Stimulated activated CD8-positive, alpha-beta memory T cell treated with anti-CD3 and anti-CD28 coated beads, Interleukin-12 subunit alpha, Interleukin-12 subunit beta, amount 100 ng/mL, for 4 hours (primary cell): ENCODE results near the gene CNOT9.
"Not testable (repeated sequence)": the region's sequence is repeated elsewhere in the genome, so short reads cannot be mapped to it uniquely, and the experiment has no call there.

ENCODE experiments used
- DNase-seq: peaks from one replicate; pipeline ENCODE4 v3.0.0-alpha.2; 2020; ENCODE audit warnings: low read depth

The CNOT9 gene

GRCh38 chr2:218568190-218569037, at the start of gene CNOT9, which contains the start of gene USP37:
Gene CNOT9 (plus strand): TSS chr2:218568839. CDS start chr2:218568955, 116 bp downstream.
Gene USP37 (minus strand): TSS chr2:218568351. CDS start chr2:218558653, 9,698 bp downstream.
- peak; percentile 100 for DNase-seq

GRCh38 chr2:218518876-218519275, 49.8 kb upstream of the CNOT9 start:
- no peak for DNase-seq

- DNase-seq: no peak
These were observed 45.0 kb upstream of the CNOT9 start for GRCh38 chr2:218523651-218524050.

GRCh38 chr2:218528409-218528808, 40.2 kb upstream of the CNOT9 start:
- DNase-seq: not testable (repeated sequence)

- no peak for DNase-seq
These were observed 38.6 kb upstream of the CNOT9 start for GRCh38 chr2:218529990-218530389.

- no peak for DNase-seq
These were observed 31.7 kb upstream of the CNOT9 start for GRCh38 chr2:218536804-218537494.

GRCh38 chr2:218540015-218540414, 28.6 kb upstream of the CNOT9 start:
- no peak for DNase-seq

- no peak for DNase-seq
These were observed 22.6 kb upstream of the CNOT9 start for GRCh38 chr2:218546012-218546411.

- DNase-seq: no peak
These were observed 21.1 kb upstream of the CNOT9 start for GRCh38 chr2:218547511-218547910.

GRCh38 chr2:218547978-218548377, 20.7 kb upstream of the CNOT9 start:
- no peak for DNase-seq

- DNase-seq: not testable (repeated sequence)
These were observed 14.4 kb upstream of the CNOT9 start for GRCh38 chr2:218554225-218554624.

- DNase-seq: no peak
These were observed 13.1 kb upstream of the CNOT9 start for GRCh38 chr2:218555527-218555926.

GRCh38 chr2:218557941-218558340, 10.7 kb upstream of the CNOT9 start:
- DNase-seq: no peak

GRCh38 chr2:218558986-218559385, 9.7 kb upstream of the CNOT9 start:
- no peak for DNase-seq

GRCh38 chr2:218564056-218564455, 4.6 kb upstream of the CNOT9 start:
- DNase-seq: no peak

GRCh38 chr2:218566296-218566695, 2.3 kb upstream of the CNOT9 start:
- DNase-seq: no peak

- no peak for DNase-seq
These were observed 846 bp upstream of the CNOT9 start for GRCh38 chr2:218567797-218568189.

GRCh38 chr2:218569038-218569431, 396 bp downstream of the CNOT9 start:
- DNase-seq: peak; percentile 39

- no peak for DNase-seq
These were observed 1.2 kb downstream of the CNOT9 start for GRCh38 chr2:218569661-218570500.

GRCh38 chr2:218570850-218571249, 2.2 kb downstream of the CNOT9 start:
- DNase-seq: no peak

GRCh38 chr2:218576854-218577253, 8.2 kb downstream of the CNOT9 start:
- no peak for DNase-seq

- DNase-seq: no peak
These were observed 9.0 kb downstream of the CNOT9 start for GRCh38 chr2:218577482-218578220.
